ENCODE measurements around the gene STMP1. TPM values are rescaled to one million over a fixed set of nuclear protein-coding genes. Genes with fewer than 3 reads are reported as not detected.
"Not testable (repeated sequence)": the region's sequence is repeated elsewhere in the genome, so short reads cannot be mapped to it uniquely, and the experiment has no call there.

The STMP1 gene
- total and polyA plus RNA-seq, 2 of the 8 experiments (the other 6 are each of a cell fraction or from before 2014, with no cell fraction given) = 22.7 to 36.7 TPM

DNA sequence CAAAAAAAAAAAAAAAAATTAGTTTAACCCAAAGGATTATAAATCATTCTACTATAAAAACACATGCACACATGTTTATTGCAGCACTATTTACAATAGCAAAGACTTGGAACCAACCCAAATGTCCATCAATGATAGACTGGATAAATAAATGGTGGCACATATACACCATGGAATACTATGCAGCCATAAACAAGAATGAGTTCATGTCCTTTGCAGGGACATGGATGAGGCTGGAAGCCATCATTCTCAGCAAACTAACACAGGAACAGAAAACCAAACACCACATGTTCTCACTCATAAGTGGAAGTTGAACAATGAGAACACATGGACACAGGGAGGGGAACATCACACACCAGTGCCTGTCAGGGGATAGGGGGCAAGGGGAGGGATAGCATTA, 22.6 kb upstream of the STMP1 start:
- peaks cover 10 to 90% (median 62%) of the 10 kb centered on the region in 4 experiments for H3K36me3 ChIP-seq (ENCODE audit: control insufficient read depth in 2 of 4, insufficient read depth in 4 of 4, low read length in 3 of 4)
- POLR2A ChIA-PET (ENCODE audit: partially characterized antibody); H2BK120ac ChIP-seq (replicated peaks; ENCODE audit: low read depth, low read length): not testable (repeated sequence)

More for the DNA sequence above, 22.6 kb upstream of the STMP1 start:
- H4K91ac ChIP-seq (replicated peaks; ENCODE audit: insufficient read length, low read length); H3K4me2 ChIP-seq (ENCODE audit: insufficient read depth in 1 of 2, low read depth in 2 of 2, low read length in 2 of 2); H3K56ac ChIP-seq (replicated peaks; ENCODE audit: insufficient read length, low read depth, low read length); H2BK15ac ChIP-seq (ENCODE audit: low read length); H4K20me1 ChIP-seq (replicated peaks in 1 of 2; ENCODE audit: control insufficient read depth in 1 of 2, insufficient read depth in 2 of 2, low read length in 2 of 2); H3K18ac ChIP-seq (ENCODE audit: extremely low read depth, low read length); H2BK20ac ChIP-seq (ENCODE audit: low read length); H3K4me3 ChIP-seq (ENCODE audit: extremely low read depth in 1 of 4, insufficient read depth in 2 of 4, low read depth in 3 of 4, low read length in 4 of 4); H3K23ac ChIP-seq (ENCODE audit: insufficient read length); H2AFZ ChIP-seq (ENCODE audit: low read length); DNase-seq (ENCODE audit: low read depth in 1 of 2, low spot score in 2 of 2); H3K27me3 ChIP-seq (replicated peaks in 1 of 4; ENCODE audit: control insufficient read depth in 3 of 4, extremely low read depth in 1 of 4, insufficient read depth in 3 of 4, low read length in 3 of 4); H3K27ac ChIP-seq (ENCODE audit: low read depth, low read length); H2BK5ac ChIP-seq (ENCODE audit: low read depth, low read length); H2BK12ac ChIP-seq (ENCODE audit: low read depth, low read length); H4K5ac ChIP-seq (ENCODE audit: insufficient read length, low read depth, low read length); H3K9ac ChIP-seq (replicated peaks in 1 of 4; ENCODE audit: extremely low read depth in 1 of 4, low read depth in 3 of 4, low read length in 3 of 4); H3K9me3 ChIP-seq (ENCODE audit: insufficient read depth in 2 of 2, low read depth in 1 of 2, low read length in 1 of 2); H3K4ac ChIP-seq (replicated peaks; ENCODE audit: insufficient read length, low read depth, low read length); FAIRE-seq; H3K14ac ChIP-seq (ENCODE audit: insufficient read length); H3K79me1 ChIP-seq (ENCODE audit: low read depth, low read length); H2AK5ac ChIP-seq (ENCODE audit: low read depth, low read length); H3K23me2 ChIP-seq (ENCODE audit: low read depth, low read length); H4K8ac ChIP-seq (ENCODE audit: extremely low read depth, insufficient read depth, low read length); H3K4me1 ChIP-seq (replicated peaks in 1 of 4; ENCODE audit: control insufficient read depth in 3 of 4, insufficient read depth in 4 of 4, low read length in 3 of 4); H3K79me2 ChIP-seq (ENCODE audit: control insufficient read depth in 1 of 2, insufficient read depth in 2 of 2, low read length in 2 of 2): not testable (repeated sequence)
- CTCF ChIA-PET (ENCODE audit: partially characterized antibody) = interaction anchor here (1.0 to 1.3 kb wide), 2 partner anchors 18 to 26 kb away, joined by 3 to 5 read pairs; no protein-coding TSS in a partner anchor

Measured in H1 (cell line).